GM12874 (cell line): Measurements from ENCODE around the gene ZNF180.

Experiments used
- TF ChIP-seq, protein P1 (sequence below): IDR thresholded peaks from 2 replicates; pipeline ENCODE4 v1.5.1; 2011; ENCODE audit warnings: low read depth, mild to moderate bottlenecking, control low read depth, low read length, moderate library complexity; ENCODE audit not compliant: insufficient read depth

The ZNF180 gene

DNA sequence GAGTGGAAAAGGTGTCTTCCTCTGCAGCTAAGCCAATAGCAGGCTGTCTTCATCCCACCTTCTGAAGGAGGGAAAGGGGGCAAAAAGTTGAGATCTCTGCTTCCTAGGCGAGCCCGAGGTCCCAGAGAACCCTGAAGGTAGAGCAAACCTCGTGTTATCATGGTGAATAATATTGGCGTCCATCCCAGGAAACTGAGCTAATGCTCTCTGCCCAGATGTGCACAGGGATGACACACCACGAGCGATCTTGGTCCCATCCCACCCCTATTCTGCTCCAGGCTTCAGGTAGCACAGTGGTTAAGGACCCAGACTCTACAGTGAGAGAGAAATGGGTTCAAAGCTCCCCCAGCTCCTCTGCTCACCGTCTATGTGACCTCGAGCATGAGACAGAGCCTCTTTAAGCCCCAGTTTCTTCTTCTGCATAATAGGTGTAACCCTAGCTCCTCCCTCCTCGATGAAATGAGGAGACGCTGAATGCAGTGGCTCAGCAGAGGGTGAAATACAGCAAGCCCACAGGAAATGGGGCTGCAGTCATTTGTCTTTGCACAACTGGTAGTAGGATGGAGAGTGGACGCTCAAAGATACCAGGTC is 39.0 kb upstream of the ZNF180 start:
- TF ChIP-seq, protein P1, sequence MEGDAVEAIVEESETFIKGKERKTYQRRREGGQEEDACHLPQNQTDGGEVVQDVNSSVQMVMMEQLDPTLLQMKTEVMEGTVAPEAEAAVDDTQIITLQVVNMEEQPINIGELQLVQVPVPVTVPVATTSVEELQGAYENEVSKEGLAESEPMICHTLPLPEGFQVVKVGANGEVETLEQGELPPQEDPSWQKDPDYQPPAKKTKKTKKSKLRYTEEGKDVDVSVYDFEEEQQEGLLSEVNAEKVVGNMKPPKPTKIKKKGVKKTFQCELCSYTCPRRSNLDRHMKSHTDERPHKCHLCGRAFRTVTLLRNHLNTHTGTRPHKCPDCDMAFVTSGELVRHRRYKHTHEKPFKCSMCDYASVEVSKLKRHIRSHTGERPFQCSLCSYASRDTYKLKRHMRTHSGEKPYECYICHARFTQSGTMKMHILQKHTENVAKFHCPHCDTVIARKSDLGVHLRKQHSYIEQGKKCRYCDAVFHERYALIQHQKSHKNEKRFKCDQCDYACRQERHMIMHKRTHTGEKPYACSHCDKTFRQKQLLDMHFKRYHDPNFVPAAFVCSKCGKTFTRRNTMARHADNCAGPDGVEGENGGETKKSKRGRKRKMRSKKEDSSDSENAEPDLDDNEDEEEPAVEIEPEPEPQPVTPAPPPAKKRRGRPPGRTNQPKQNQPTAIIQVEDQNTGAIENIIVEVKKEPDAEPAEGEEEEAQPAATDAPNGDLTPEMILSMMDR: no peak

DNA sequence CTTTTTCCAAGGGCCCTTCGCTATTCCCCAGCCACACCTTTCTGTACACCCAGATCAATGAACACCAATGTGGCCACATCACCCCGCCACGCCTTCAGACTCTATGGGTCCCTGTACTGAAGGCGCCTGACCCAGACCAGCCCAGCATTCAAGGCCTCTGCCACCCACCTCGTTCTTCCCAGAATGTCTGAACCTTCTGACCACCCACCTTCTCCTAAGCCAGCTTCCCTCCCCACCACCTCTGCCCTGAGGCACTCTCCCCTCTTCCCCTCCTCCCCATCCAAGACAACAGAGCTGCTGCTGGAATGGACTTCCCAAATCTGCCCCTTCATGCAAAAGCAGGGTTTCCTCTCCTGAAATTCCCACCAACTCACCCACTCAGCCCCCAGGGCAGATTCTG is 32.5 kb upstream of the ZNF180 start:
- TF ChIP-seq, protein P1: no peak

DNA sequence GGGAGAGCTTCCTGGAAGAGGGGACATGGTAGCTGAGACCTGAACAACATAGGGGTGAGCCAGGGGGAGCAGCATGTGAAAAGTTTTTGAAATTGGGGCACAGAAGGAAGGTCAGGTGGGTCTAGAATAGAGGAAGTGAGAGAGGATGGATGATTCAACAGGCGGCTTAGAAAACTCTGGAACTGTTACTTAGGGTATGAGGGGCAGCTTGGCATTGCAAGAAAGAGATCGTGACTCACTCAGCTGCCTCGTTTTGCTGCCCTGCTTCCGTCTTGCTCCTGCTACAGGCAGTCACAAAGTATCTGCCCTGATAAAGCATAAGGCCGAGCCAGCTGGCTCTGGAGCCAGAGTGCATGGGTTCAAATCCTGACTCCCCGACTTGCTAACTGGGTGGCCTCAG is 30.5 kb upstream of the ZNF180 start:
- TF ChIP-seq, protein P1: no peak

DNA sequence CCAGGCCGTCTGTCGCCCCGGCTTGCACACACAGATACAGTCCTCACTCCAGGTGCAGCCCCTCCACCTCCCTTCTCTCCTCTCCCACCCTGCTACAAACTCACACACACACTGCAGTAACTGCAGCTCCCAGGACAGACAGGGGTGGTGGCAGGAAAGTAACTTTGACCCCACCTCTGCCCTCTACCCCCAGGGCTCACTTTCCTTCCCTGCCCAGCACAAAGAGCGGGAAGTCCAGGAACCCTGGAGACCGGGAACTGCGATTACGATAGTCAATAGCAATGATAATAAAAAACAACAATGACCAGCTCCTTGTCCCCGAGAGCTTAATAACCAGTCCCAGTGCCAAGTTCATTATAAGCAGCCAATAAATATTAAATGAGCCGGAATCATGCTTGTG is 29.2 kb upstream of the ZNF180 start, which contains the start of gene CEACAM20:
Gene CEACAM20 (minus strand): TSS at position 140 of the 400 bp plus-strand sequence. CDS start 166 bp downstream, outside the sequence.
- TF ChIP-seq, protein P1: no peak

DNA sequence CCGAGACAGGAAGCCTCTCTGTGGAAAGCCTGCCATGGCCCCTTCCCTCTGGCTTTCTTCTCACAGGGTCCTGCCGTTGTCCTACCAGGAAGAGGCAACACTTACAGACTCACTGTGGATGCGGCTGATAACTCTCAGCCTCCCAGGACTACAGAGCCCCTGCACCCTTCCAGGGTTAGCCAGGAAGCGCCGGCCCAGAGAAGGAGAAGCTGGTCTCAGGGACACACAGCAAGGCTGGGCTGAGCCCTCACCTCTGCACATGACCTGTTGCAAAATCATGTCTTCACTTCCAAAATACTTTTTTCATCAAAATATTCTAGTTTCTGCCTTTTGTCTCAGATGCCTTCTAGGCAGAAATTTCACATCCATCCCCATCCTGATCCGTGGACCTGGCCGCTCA is 27.2 kb upstream of the ZNF180 start:
- TF ChIP-seq, protein P1: no peak

DNA sequence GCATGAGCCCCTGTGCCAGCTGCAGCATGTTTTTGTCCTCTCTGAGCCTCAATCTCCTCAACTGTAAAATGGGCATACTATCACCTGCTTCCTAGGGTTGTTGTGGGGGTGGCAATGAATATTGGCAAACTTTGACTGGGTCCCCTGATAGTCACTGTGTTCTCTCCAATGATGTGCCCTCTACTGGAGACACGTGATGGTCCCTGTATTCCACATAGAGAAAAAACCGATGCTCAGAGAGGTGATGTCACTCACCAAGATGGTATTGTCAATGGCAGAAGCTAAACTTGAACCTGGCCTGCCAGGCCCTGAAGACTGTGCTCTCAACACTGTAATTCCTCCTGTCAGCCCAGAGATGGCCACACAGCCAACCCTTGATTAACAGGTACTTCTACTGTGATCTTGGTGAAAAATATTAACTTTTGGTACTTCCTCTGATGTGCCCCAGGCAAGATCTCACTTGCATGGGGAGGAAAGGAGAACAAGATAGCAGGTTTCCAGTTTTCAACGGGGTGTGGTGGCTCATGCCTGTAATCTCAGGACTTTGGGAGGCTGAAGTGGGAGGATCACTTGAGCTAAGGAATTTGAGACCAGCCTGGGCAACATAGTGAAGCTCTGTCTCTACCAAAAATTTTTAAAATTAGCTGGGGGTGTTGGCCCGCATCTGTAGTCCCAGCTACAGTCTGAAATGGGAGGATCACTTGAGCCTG is 25.6 kb upstream of the ZNF180 start:
- TF ChIP-seq, protein P1: no peak

DNA sequence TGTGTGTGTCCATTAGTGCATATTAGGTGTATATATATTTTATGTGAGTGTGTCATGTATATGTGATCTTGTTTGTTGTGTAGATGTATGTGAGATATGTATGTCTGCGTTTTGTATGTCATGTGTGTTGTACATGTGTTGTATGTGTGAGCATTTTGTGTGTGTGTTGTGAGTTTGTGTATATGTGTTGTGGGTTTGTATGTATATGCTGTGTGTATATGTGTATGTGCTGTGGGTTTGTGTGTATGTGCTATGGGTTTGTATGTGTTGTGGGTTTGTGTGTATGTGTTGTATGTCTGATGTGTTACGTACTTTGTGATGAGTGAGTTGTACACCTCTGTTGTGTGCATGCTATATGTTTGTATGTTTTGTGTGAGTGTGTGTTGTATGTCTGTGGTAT is 21.0 kb upstream of the ZNF180 start:
- TF ChIP-seq, protein P1: no peak
